ENCODE measurements around the gene SLC23A1.

DNA sequence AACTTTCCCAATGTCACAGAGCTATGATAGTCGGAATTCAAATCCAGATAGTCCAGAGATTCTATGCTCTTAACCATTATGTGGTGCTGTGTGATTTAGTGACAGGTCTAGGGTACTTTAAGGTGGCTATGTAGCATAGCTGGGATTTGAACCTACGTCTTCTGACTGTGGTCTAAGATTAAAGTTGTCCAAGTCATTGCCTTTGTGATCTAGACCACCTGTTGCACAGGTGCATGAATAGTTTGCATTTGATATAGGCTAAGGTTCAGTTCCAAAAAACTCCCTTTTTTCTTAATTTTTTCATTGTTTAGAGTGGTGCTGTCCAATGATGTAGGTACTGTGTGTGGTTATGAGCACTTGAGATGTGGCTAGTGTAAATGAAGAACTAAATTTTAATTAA lies 38.9 kb downstream of the SLC23A1 start:
- TF ChIP-seq, protein P1, sequence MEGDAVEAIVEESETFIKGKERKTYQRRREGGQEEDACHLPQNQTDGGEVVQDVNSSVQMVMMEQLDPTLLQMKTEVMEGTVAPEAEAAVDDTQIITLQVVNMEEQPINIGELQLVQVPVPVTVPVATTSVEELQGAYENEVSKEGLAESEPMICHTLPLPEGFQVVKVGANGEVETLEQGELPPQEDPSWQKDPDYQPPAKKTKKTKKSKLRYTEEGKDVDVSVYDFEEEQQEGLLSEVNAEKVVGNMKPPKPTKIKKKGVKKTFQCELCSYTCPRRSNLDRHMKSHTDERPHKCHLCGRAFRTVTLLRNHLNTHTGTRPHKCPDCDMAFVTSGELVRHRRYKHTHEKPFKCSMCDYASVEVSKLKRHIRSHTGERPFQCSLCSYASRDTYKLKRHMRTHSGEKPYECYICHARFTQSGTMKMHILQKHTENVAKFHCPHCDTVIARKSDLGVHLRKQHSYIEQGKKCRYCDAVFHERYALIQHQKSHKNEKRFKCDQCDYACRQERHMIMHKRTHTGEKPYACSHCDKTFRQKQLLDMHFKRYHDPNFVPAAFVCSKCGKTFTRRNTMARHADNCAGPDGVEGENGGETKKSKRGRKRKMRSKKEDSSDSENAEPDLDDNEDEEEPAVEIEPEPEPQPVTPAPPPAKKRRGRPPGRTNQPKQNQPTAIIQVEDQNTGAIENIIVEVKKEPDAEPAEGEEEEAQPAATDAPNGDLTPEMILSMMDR (conservative IDR thresholded peaks at IDR 0.05; ENCODE audit: low read depth, low read length): no peak
- TF ChIP-seq EZH2 (IDR thresholded peaks at IDR 0.05; ENCODE audit: borderline replicate concordance, low read depth, low read length, poor library complexity, severe bottlenecking): no peak

Data from A673 (cell line).